SK-N-SH treated with all-trans-retinoic acid at 6 μM for 48 hours (cell line): Measurements from ENCODE around the gene ZBTB24.

Experiments
- ATAC-seq: fragments of 200-7000 bp; cut with Tn5 transposase; 3 replicates; pipeline ENCODE4 v1.9.1; 2020; ENCODE audit warnings: mild to moderate bottlenecking, moderate library complexity
- ARNTL ChIP-seq: fragments of 450-650 bp; formaldehyde crosslinking; IDR thresholded peaks from 2 replicates; pipeline ENCODE4 v1.5.0; 2020; ENCODE audit warnings: low read depth, mild to moderate bottlenecking, moderate library complexity, borderline replicate concordance
- BACH2 ChIP-seq: fragments of 250-450 bp; sonication (Bioruptor Pico); IDR thresholded peaks from 2 replicates; pipeline ENCODE4 v1.9.0; 2021; ENCODE audit warnings: mild to moderate bottlenecking, borderline replicate concordance
- CREB5 ChIP-seq: fragments of 250-450 bp; sonication (Bioruptor Pico); IDR thresholded peaks from 2 replicates; pipeline ENCODE4 v1.5.1; 2020; ENCODE audit warnings: low read depth, mild to moderate bottlenecking, moderate library complexity
- CSDC2 ChIP-seq: fragments of 250-450 bp; sonication (Bioruptor Pico); IDR thresholded peaks from 2 replicates; pipeline ENCODE4 v1.5.0; 2020; ENCODE audit warnings: mild to moderate bottlenecking, moderate library complexity
- CSRNP3 ChIP-seq: fragments of 250-450 bp; sonication (Bioruptor Pico); IDR thresholded peaks from 2 replicates; pipeline ENCODE4 v1.5.1; 2021; ENCODE audit warnings: mild to moderate bottlenecking, moderate library complexity
- ISL1 ChIP-seq: fragments of 250-450 bp; sonication (Bioruptor Pico); IDR thresholded peaks from 2 replicates; pipeline ENCODE4 v2.1.2; 2022; ENCODE audit warnings: mild to moderate bottlenecking, moderate library complexity
- OSR1 ChIP-seq: fragments of 250-450 bp; sonication (Bioruptor Pico); IDR thresholded peaks from 2 replicates; pipeline ENCODE4 v1.8.0; 2022; ENCODE audit warnings: moderate library complexity, mild to moderate bottlenecking, inconsistent platforms
- PATZ1 ChIP-seq: fragments of 250-450 bp; sonication (Bioruptor Pico); IDR thresholded peaks from 2 replicates; pipeline ENCODE4 v1.8.0; 2020; ENCODE audit warnings: mild to moderate bottlenecking, moderate library complexity, borderline replicate concordance
- PPARA ChIP-seq: fragments of 250-450 bp; sonication (Bioruptor Pico); IDR thresholded peaks from 2 replicates; pipeline ENCODE4 v1.5.0; 2020; ENCODE audit warnings: mild to moderate bottlenecking, borderline replicate concordance
- RARB ChIP-seq: fragments of 250-450 bp; sonication (Bioruptor Pico); IDR thresholded peaks from 2 replicates; pipeline ENCODE4 v1.8.0; 2021; ENCODE audit warnings: mild to moderate bottlenecking, moderate library complexity
- SNAI2 ChIP-seq: fragments of 250-450 bp; sonication (Bioruptor Pico); IDR thresholded peaks from 2 replicates; pipeline ENCODE4 v1.5.0; 2020; ENCODE audit warnings: mild to moderate bottlenecking, moderate library complexity
- TCF4 ChIP-seq: fragments of 250-450 bp; sonication (Bioruptor Pico); IDR thresholded peaks from 2 replicates; pipeline ENCODE4 v1.8.0; 2021; ENCODE audit warnings: mild to moderate bottlenecking, moderate library complexity, borderline replicate concordance
- TOX ChIP-seq: fragments of 250-450 bp; sonication (Bioruptor Pico); IDR thresholded peaks from 2 replicates; pipeline ENCODE4 v1.8.0; 2021; ENCODE audit warnings: mild to moderate bottlenecking, moderate library complexity, borderline replicate concordance
- TSHZ2 ChIP-seq: fragments of 250-450 bp; sonication (Bioruptor Pico); IDR thresholded peaks from 2 replicates; pipeline ENCODE4 v1.5.0; 2020; ENCODE audit warnings: mild to moderate bottlenecking, moderate library complexity
- ZC3H10 ChIP-seq: fragments of 250-450 bp; sonication (Bioruptor Pico); IDR thresholded peaks from 2 replicates; pipeline ENCODE4 v1.5.1; 2021; ENCODE audit warnings: mild to moderate bottlenecking, moderate library complexity
- ZFP3 ChIP-seq: fragments of 250-450 bp; sonication (Bioruptor Pico); IDR thresholded peaks from 2 replicates; pipeline ENCODE4 v1.5.0; 2020; ENCODE audit warnings: mild to moderate bottlenecking, moderate library complexity
- ZFP30 ChIP-seq: fragments of 450-650 bp; formaldehyde crosslinking; IDR thresholded peaks from 2 replicates; pipeline ENCODE4 v1.5.0; 2022; ENCODE audit warnings: mild to moderate bottlenecking, moderate library complexity
- ZNF565 ChIP-seq: fragments of 450-650 bp; formaldehyde crosslinking; conservative IDR thresholded peaks from 2 replicates; pipeline ENCODE4 v1.5.0; 2020; ENCODE audit warnings: low read depth, mild to moderate bottlenecking, moderate library complexity
- ZNF70 ChIP-seq: fragments of 450-650 bp; formaldehyde crosslinking; IDR thresholded peaks from 2 replicates; pipeline ENCODE4 v1.5.0; 2020; ENCODE audit warnings: mild to moderate bottlenecking, moderate library complexity
- ZNF8 ChIP-seq: fragments of 450-650 bp; formaldehyde crosslinking; IDR thresholded peaks from 2 replicates; pipeline ENCODE4 v1.5.0; 2020; ENCODE audit warnings: mild to moderate bottlenecking, moderate library complexity

Gene ZBTB24

GRCh38 chr6:109447878-109448555 lies 35.0 kb downstream of the ZBTB24 start:
- TF ChIP-seq PATZ1 (CRISPR knock-in tag) (no peak), TOX (CRISPR knock-in tag) (no peak), PPARA (CRISPR knock-in tag) (no peak), RARB (CRISPR knock-in tag) (no peak), CSDC2 (no peak), ZNF8 (no peak), ZC3H10 (CRISPR knock-in tag) (no peak), ISL1 (CRISPR knock-in tag) (no peak), TSHZ2 (CRISPR knock-in tag) (no peak), SNAI2 (no peak), TCF4 (CRISPR knock-in tag) (no peak), ZNF565 (CRISPR knock-in tag) (no peak), ARNTL (no peak), ZFP3 (CRISPR knock-in tag) (no peak), ZFP30 (CRISPR knock-in tag) (no peak), CSRNP3 (CRISPR knock-in tag) (no peak), CREB5 (CRISPR knock-in tag) (no peak), ZNF70 (no peak), OSR1 (no peak), BACH2 (CRISPR knock-in tag) (no peak)
- TF ChIP-seq, all 23 proteins: peak for 0
- ATAC-seq = peak; percentile 11; the same call in 2 of the 3 replicates

GRCh38 chr6:109447087-109447486 lies 35.9 kb downstream of the ZBTB24 start:
- TF ChIP-seq ZNF8 = no peak
- TF ChIP-seq CREB5 (CRISPR knock-in tag) = no peak
- no peak for TF ChIP-seq TCF4 (CRISPR knock-in tag)
- TF ChIP-seq CSDC2 = no peak
- no peak for TF ChIP-seq PATZ1 (CRISPR knock-in tag)
- TF ChIP-seq ARNTL = no peak
- TF ChIP-seq ISL1 (CRISPR knock-in tag) = no peak
- TF ChIP-seq, all 23 proteins: peak for 0
- ATAC-seq = no peak
